Tibial nerve (tissue), 4 donors: Measurements from ENCODE around the gene ZBTB5. TPM values are rescaled to one million over a fixed set of nuclear protein-coding genes. Genes with fewer than 3 reads are reported as not detected.
"Not testable (repeated sequence)": the region's sequence is repeated elsewhere in the genome, so short reads cannot be mapped to it uniquely, and the experiment has no call there.

Experiments used
- DNase-seq, 2 donors: peaks; one replicate each; pipeline ENCODE4 v3.0.0-alpha.2; 2019; ENCODE audit warnings: low spot score in 2 of 2
- H3K27ac ChIP-seq, 4 donors: fragments of 200-600 bp; sonication (generic) in 3 of 4; one replicate each; pipeline ENCODE4 v1.5.1; 2017 to 2019; ENCODE audit warnings: mild to moderate bottlenecking in 1 of 4
- H3K27me3 ChIP-seq, 2 donors: fragments of 200-600 bp; sonication (generic) in 1 of 2; one replicate each; pipeline versions ENCODE4 v1.5.1 to v1.6.0; 2017 to 2019
- H3K36me3 ChIP-seq, 3 donors: fragments of 200-600 bp; sonication (generic); one replicate each; pipeline ENCODE4 v1.5.1; 2018 to 2019
- H3K4me1 ChIP-seq, 4 donors: fragments of 200-600 bp; sonication (generic) in 3 of 4; one replicate each; pipeline ENCODE4 v1.5.1; 2017 to 2019
- H3K4me3 ChIP-seq, 4 donors: fragments of 200-600 bp; sonication (generic) in 3 of 4; one replicate each; pipeline ENCODE4 v1.5.1; 2017 to 2019; ENCODE audit warnings: mild to moderate bottlenecking in 1 of 4, moderate library complexity in 1 of 4
- H3K9me3 ChIP-seq, 4 donors: fragments of 200-600 bp; sonication (generic) in 3 of 4; one replicate each; pipeline ENCODE4 v1.5.1; 2017 to 2019
- EP300 ChIP-seq, 2 donors: sonication (generic); formaldehyde crosslinking; IDR thresholded peaks; one replicate each; pipeline ENCODE4 v1.6.1; 2017; ENCODE audit warnings: antibody characterized with exemption in 2 of 2, mild to moderate bottlenecking in 1 of 2
- POLR2A ChIP-seq, 2 donors: fragments of 450-650 bp; IDR thresholded peaks; one replicate each; pipeline ENCODE4 v1.6.1; 2017; ENCODE audit warnings: antibody characterized with exemption in 2 of 2, mild to moderate bottlenecking in 2 of 2, moderate library complexity in 2 of 2
- WGBS, 2 donors: methylation state at CpG; one replicate each; pipeline ENCODE4 v1.1.5; 2018; 5-methylcytosine and 5-hydroxymethylcytosine counted together
- total RNA-seq, 4 donors: library from RNA; depleted of rRNA; stranded (reverse); fragments of >200 nt; gene quantifications; one replicate each; pipeline ENCODE4 v1.1.0, GENCODE V29; 2016
- TF ChIP-seq, protein P1 (sequence below), 5 experiments: fragments of 200-600 bp in 3 of 5; fragments of 450-650 bp in 2 of 5; sonication (generic) in 3 of 5; IDR thresholded peaks; one replicate each; pipeline ENCODE4 v1.5.1; 2016 to 2019; ENCODE audit warnings: antibody characterized with exemption in 5 of 5, mild to moderate bottlenecking in 3 of 5, moderate library complexity in 2 of 5

ZBTB5 gene
- total RNA-seq, 4 donors from 2014 or later = 9.6 to 15.1 (median 13.5) TPM

- peak; percentile 79 to 83 for DNase-seq
Measured at GRCh38 chr9:37485389-37486255, 20.4 kb upstream of the ZBTB5 start, which contains the start of gene POLR1E. Gene POLR1E, plus strand, starts transcription at chr9:37485948. Its CDS starts 100 bp downstream, at chr9:37486048.

DNA sequence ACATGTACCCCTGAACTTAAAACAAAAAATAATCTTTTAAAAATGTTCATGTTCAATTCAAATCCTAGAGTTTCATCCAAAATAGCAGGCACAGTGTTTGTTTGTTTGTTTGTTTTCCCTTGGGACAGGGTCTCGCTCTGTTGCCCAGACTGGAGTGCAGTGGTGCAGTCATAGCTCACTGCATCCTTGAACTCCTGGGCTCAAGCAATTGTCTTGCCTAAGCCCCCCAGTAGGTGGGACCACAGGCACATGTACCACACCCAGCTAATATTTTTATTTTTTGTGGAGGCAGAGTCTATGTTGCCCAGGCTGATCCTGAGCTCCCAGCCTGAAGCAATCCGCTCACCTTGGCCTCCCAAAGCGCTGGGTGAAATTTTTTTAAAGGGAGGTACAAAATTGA lies 15.5 kb upstream of the ZBTB5 start:
- no peak for DNase-seq
- Histone ChIP-seq H3K4me3 (no peak overlapping the region), H3K9me3 (no peaks in the 10 kb centered on the region), H3K27me3 (peaks cover 0 to 4% of the 10 kb centered on the region in 2 donors), H3K4me1 (peaks cover 0 to 8% (median 3%) of the 10 kb centered on the region in 4 donors), H3K27ac (no peak overlapping the region), H3K36me3 (no peaks in the 10 kb centered on the region)
- no peak for TF ChIP-seq POLR2A (IDR thresholded peaks at IDR 0.05)
- TF ChIP-seq EP300 (IDR thresholded peaks at IDR 0.05) = no peak
- TF ChIP-seq, protein P1, sequence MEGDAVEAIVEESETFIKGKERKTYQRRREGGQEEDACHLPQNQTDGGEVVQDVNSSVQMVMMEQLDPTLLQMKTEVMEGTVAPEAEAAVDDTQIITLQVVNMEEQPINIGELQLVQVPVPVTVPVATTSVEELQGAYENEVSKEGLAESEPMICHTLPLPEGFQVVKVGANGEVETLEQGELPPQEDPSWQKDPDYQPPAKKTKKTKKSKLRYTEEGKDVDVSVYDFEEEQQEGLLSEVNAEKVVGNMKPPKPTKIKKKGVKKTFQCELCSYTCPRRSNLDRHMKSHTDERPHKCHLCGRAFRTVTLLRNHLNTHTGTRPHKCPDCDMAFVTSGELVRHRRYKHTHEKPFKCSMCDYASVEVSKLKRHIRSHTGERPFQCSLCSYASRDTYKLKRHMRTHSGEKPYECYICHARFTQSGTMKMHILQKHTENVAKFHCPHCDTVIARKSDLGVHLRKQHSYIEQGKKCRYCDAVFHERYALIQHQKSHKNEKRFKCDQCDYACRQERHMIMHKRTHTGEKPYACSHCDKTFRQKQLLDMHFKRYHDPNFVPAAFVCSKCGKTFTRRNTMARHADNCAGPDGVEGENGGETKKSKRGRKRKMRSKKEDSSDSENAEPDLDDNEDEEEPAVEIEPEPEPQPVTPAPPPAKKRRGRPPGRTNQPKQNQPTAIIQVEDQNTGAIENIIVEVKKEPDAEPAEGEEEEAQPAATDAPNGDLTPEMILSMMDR (IDR thresholded peaks at IDR 0.05) = no peak
- WGBS, 2 donors = 80 to 83% methylated on average over 3 of the region's 3 CpGs

More at GRCh38 chr9:37485389-37486255, 20.4 kb upstream of the ZBTB5 start, which contains the start of gene POLR1E:
- Histone ChIP-seq H3K27ac (peak within 1 kb of the TSS; percentile 47 to 93 (median 85)), H3K36me3 (peaks cover 0 to 28% (median 7%) of the 10 kb centered on the region in 3 donors), H3K4me1 (peaks cover 0 to 32% (median 21%) of the 10 kb centered on the region in 4 donors), H3K9me3 (no peaks in the 10 kb centered on the region), H3K27me3 (no peaks in the 10 kb centered on the region), H3K4me3 (peak within 1 kb of the TSS; percentile 63 to 91 (median 84))
- TF ChIP-seq, protein P1 (IDR thresholded peaks at IDR 0.05) = peak in 1 of 5 experiments; percentile 13
- peak in 1 of 2 donors; percentile 85 for TF ChIP-seq EP300 (IDR thresholded peaks at IDR 0.05)
- peak; percentile 65 to 80 for TF ChIP-seq POLR2A (IDR thresholded peaks at IDR 0.05)
- 5 to 6% methylated on average over 19 to 54 of the region's 56 CpGs for WGBS, 2 donors

GRCh38 chr9:37477987-37478619 lies 12.9 kb upstream of the ZBTB5 start:
- not testable (repeated sequence) for H3K4me1 ChIP-seq, H3K36me3 ChIP-seq, DNase-seq, H3K4me3 ChIP-seq, H3K9me3 ChIP-seq, H3K27ac ChIP-seq, H3K27me3 ChIP-seq
- WGBS, 2 donors = 62 to 63% methylated on average over 5 of the region's 5 CpGs

GRCh38 chr9:37477443-37477842 lies 12.2 kb upstream of the ZBTB5 start:
- WGBS, 2 donors = 85 to 90% methylated on average over 4 of the region's 4 CpGs
- H3K4me3 ChIP-seq, H3K4me1 ChIP-seq: not testable (repeated sequence)

GRCh38 chr9:37476930-37477329 lies 11.7 kb upstream of the ZBTB5 start:
- H3K9me3 ChIP-seq = peaks cover 0 to 7% (median 0%) of the 10 kb centered on the region in 4 donors
- no peak overlapping the region for H3K27ac ChIP-seq
- WGBS, 2 donors = 72 to 80% methylated on average over 11 of the region's 11 CpGs
- H3K4me1 ChIP-seq = peaks cover 0 to 8% (median 5%) of the 10 kb centered on the region in 4 donors
- H3K36me3 ChIP-seq = no peaks in the 10 kb centered on the region
- no peak overlapping the region for H3K4me3 ChIP-seq
- no peak for DNase-seq
- no peak for TF ChIP-seq POLR2A (IDR thresholded peaks at IDR 0.05)
- peaks cover 0 to 4% of the 10 kb centered on the region in 2 donors for H3K27me3 ChIP-seq

More at GRCh38 chr9:37477443-37477842, 12.2 kb upstream of the ZBTB5 start:
- not testable (repeated sequence) for H3K9me3 ChIP-seq, DNase-seq, H3K27me3 ChIP-seq, H3K36me3 ChIP-seq, H3K27ac ChIP-seq

- TF ChIP-seq EP300 (IDR thresholded peaks at IDR 0.05) = no peak
- TF ChIP-seq, protein P1 (IDR thresholded peaks at IDR 0.05) = no peak
- TF ChIP-seq POLR2A (IDR thresholded peaks at IDR 0.05) = no peak
- WGBS, 2 donors = 94 to 97% methylated on average over 3 of the region's 3 CpGs
Measured at GRCh38 chr9:37474438-37474837, 9.2 kb upstream of the ZBTB5 start.

GRCh38 chr9:37473982-37474381 lies 8.7 kb upstream of the ZBTB5 start:
- H3K4me3 ChIP-seq, DNase-seq, H3K27ac ChIP-seq, H3K27me3 ChIP-seq, H3K9me3 ChIP-seq, H3K36me3 ChIP-seq: not testable (repeated sequence)
- peaks cover 0 to 12% (median 5%) of the 10 kb centered on the region in 4 donors for H3K4me1 ChIP-seq
- 62 to 65% methylated on average over 6 of the region's 6 CpGs for WGBS, 2 donors

More at GRCh38 chr9:37474438-37474837, 9.2 kb upstream of the ZBTB5 start:
- Histone ChIP-seq H3K36me3 (no peaks in the 10 kb centered on the region), H3K27ac (no peak overlapping the region), H3K9me3 (peaks cover 0 to 7% (median 0%) of the 10 kb centered on the region in 4 donors), H3K27me3 (peaks cover 0 to 4% of the 10 kb centered on the region in 2 donors), H3K4me3 (no peak overlapping the region), H3K4me1 (peaks cover 0 to 12% (median 5%) of the 10 kb centered on the region in 4 donors)
- no peak for DNase-seq
